Stimulated activated memory B cell treated with anti-CD40 and anti-IgM and Interleukin-4, amounts not matched to agents 10 μg/mL and 1 μg/mL and 100 μg/mL, for 72 hours (primary cell): ENCODE data around the gene FHL5.

Experiments
- ATAC-seq: fragments of 150-1000 bp; cut with Tn5 transposase; 2 replicates; pipeline ENCODE4 v1.10.0; 2021
- H3K27ac Mint-ChIP-seq: one replicate; pipeline ENCODE4 v1.8.0; 2022; ENCODE audit warnings: mild to moderate bottlenecking, mixed read lengths
- H3K27me3 Mint-ChIP-seq: one replicate; pipeline ENCODE4 v1.8.0; 2022; ENCODE audit warnings: mixed read lengths
- H3K36me3 Mint-ChIP-seq: one replicate; pipeline ENCODE4 v1.8.0; 2022; ENCODE audit warnings: mixed read lengths
- H3K4me1 Mint-ChIP-seq: one replicate; pipeline ENCODE4 v1.8.0; 2022; ENCODE audit warnings: mixed read lengths
- H3K4me3 Mint-ChIP-seq: one replicate; pipeline ENCODE4 v1.8.0; 2022; ENCODE audit warnings: mild to moderate bottlenecking, moderate library complexity, mixed read lengths
- H3K9me3 Mint-ChIP-seq: one replicate; pipeline ENCODE4 v1.8.0; 2022; ENCODE audit warnings: mixed read lengths

Gene FHL5

GRCh38 chr6:96645106-96645505, 82.2 kb downstream of the FHL5 start:
- Mint-ChIP-seq H3K27ac (no peak overlapping the region), H3K9me3 (no peaks in the 10 kb centered on the region), H3K4me3 (no peak overlapping the region), H3K4me1 (peaks cover 4% of the 10 kb centered on the region), H3K27me3 (peaks cover 41% of the 10 kb centered on the region), H3K36me3 (no peaks in the 10 kb centered on the region)
- ATAC-seq, result no peak

- no peaks in the 10 kb centered on the region for H3K9me3 Mint-ChIP-seq
- H3K36me3 Mint-ChIP-seq, result no peaks in the 10 kb centered on the region
- peaks cover 8% of the 10 kb centered on the region for H3K4me1 Mint-ChIP-seq
- peaks cover 50% of the 10 kb centered on the region for H3K27me3 Mint-ChIP-seq
- ATAC-seq, result no peak
- no peak overlapping the region for H3K4me3 Mint-ChIP-seq
- no peak overlapping the region for H3K27ac Mint-ChIP-seq
Measured at GRCh38 chr6:96649926-96650325, 87.0 kb downstream of the FHL5 start.

GRCh38 chr6:96651816-96652215, 88.9 kb downstream of the FHL5 start:
- peaks cover 39% of the 10 kb centered on the region for H3K27me3 Mint-ChIP-seq
- no peaks in the 10 kb centered on the region for H3K9me3 Mint-ChIP-seq
- peaks cover 8% of the 10 kb centered on the region for H3K4me1 Mint-ChIP-seq
- ATAC-seq, result no peak
- H3K36me3 Mint-ChIP-seq, result no peaks in the 10 kb centered on the region
- H3K4me3 Mint-ChIP-seq, result no peak overlapping the region
- no peak overlapping the region for H3K27ac Mint-ChIP-seq

- ATAC-seq, result no peak
- peaks cover 43% of the 10 kb centered on the region for H3K27me3 Mint-ChIP-seq
- peaks cover 8% of the 10 kb centered on the region for H3K4me1 Mint-ChIP-seq
- no peak overlapping the region for H3K27ac Mint-ChIP-seq
- H3K36me3 Mint-ChIP-seq, result no peaks in the 10 kb centered on the region
- no peaks in the 10 kb centered on the region for H3K9me3 Mint-ChIP-seq
- H3K4me3 Mint-ChIP-seq, result no peak overlapping the region
Measured at GRCh38 chr6:96652552-96652951, 89.6 kb downstream of the FHL5 start.

GRCh38 chr6:96653181-96653580, 90.3 kb downstream of the FHL5 start:
- no peaks in the 10 kb centered on the region for H3K36me3 Mint-ChIP-seq
- H3K4me3 Mint-ChIP-seq, result no peak overlapping the region

GRCh38 chr6:96656567-96656966, 93.6 kb downstream of the FHL5 start:
- Mint-ChIP-seq H3K4me1 (no peaks in the 10 kb centered on the region), H3K9me3 (peaks cover 1% of the 10 kb centered on the region), H3K27me3 (peaks cover 26% of the 10 kb centered on the region), H3K27ac (no peak overlapping the region), H3K4me3 (no peak overlapping the region), H3K36me3 (no peaks in the 10 kb centered on the region)
- ATAC-seq, result no peak

More at GRCh38 chr6:96653181-96653580, 90.3 kb downstream of the FHL5 start:
- Mint-ChIP-seq H3K9me3 (no peaks in the 10 kb centered on the region), H3K27ac (no peak overlapping the region), H3K27me3 (peaks cover 49% of the 10 kb centered on the region), H3K4me1 (peaks cover 8% of the 10 kb centered on the region)
- ATAC-seq, result no peak

- Mint-ChIP-seq H3K36me3 (no peaks in the 10 kb centered on the region), H3K27me3 (peaks cover 26% of the 10 kb centered on the region), H3K9me3 (peaks cover 6% of the 10 kb centered on the region), H3K4me1 (no peaks in the 10 kb centered on the region), H3K4me3 (no peak overlapping the region), H3K27ac (no peak overlapping the region)
- ATAC-seq, result no peak
Measured at GRCh38 chr6:96657344-96657743, 94.4 kb downstream of the FHL5 start.

GRCh38 chr6:96659084-96659845, 96.3 kb downstream of the FHL5 start:
- Mint-ChIP-seq H3K4me1 (no peaks in the 10 kb centered on the region), H3K9me3 (peaks cover 11% of the 10 kb centered on the region), H3K4me3 (no peak overlapping the region), H3K27me3 (peaks cover 18% of the 10 kb centered on the region), H3K36me3 (no peaks in the 10 kb centered on the region), H3K27ac (no peak overlapping the region)
- no peak for ATAC-seq
